ENCODE data around the gene P2RY14. TPM values are rescaled to one million over a fixed set of nuclear protein-coding genes. Genes with fewer than 3 reads are reported as not detected.
A peak's percentile ranks its signal among the peaks of the same experiment; 100 is the strongest.

The P2RY14 gene
- total RNA-seq, 1 donor from 2014 or later, result not detected

DNA sequence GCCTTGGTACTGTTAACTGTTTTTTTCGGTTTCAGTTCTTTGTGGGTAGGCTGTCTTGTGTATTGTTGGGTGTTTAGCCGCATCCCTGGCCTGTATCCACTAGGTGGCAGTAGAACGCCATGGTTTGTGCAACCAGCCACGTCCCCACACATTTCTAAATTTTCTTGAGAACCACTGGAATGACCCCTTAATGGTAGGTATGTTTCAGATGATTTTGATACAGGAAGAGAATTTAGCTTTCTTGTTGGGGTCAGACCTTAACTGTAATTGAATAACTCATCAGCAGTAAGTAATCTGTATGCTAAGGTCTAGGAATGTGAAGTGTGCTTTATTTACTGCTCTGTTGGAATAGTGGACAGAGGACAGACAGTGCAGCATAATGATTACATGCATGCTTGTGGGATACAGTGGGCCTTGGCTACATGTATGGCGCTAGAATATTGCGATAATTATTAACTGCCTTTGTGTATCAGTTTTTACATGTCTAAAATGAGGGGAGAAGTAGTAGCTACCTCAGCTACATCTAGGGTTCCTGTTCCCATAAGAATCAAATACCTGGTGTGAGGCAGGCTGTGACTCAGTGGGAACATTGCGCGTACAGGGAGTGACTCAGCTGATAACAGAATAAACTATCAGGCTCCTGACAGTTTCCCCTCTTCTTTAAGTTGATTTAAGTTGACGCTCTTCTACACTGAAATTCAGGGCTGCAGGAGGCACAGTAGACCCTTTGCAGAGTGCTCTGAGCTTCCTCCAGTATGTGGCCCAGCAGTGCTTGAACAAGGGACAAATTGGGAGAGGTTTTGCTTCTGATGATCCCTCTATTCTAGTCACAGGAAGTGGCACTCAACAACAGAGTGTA lies 50.3 kb downstream of the P2RY14 start:
- no peaks in the 10 kb centered on the region for H3K27me3 Mint-ChIP-seq (ENCODE audit: unreplicated experiment)
- H3K36me3 Mint-ChIP-seq (ENCODE audit: unreplicated experiment), result no peaks in the 10 kb centered on the region
- no peak overlapping the region for H3K4me3 Mint-ChIP-seq (ENCODE audit: unreplicated experiment)
- no peaks in the 10 kb centered on the region for H3K9me3 Mint-ChIP-seq (ENCODE audit: unreplicated experiment)
- peaks cover 36% of the 10 kb centered on the region for H3K4me1 Mint-ChIP-seq (ENCODE audit: unreplicated experiment)
- H3K27ac Mint-ChIP-seq (ENCODE audit: unreplicated experiment), result peak overlapping the region; percentile 82
- DNase-seq (ENCODE audit: extremely low spot score, unreplicated experiment), result no peak
- TF ChIP-seq, protein P1, sequence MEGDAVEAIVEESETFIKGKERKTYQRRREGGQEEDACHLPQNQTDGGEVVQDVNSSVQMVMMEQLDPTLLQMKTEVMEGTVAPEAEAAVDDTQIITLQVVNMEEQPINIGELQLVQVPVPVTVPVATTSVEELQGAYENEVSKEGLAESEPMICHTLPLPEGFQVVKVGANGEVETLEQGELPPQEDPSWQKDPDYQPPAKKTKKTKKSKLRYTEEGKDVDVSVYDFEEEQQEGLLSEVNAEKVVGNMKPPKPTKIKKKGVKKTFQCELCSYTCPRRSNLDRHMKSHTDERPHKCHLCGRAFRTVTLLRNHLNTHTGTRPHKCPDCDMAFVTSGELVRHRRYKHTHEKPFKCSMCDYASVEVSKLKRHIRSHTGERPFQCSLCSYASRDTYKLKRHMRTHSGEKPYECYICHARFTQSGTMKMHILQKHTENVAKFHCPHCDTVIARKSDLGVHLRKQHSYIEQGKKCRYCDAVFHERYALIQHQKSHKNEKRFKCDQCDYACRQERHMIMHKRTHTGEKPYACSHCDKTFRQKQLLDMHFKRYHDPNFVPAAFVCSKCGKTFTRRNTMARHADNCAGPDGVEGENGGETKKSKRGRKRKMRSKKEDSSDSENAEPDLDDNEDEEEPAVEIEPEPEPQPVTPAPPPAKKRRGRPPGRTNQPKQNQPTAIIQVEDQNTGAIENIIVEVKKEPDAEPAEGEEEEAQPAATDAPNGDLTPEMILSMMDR (IDR thresholded peaks at IDR 0.05), result peak; percentile 98

DNA sequence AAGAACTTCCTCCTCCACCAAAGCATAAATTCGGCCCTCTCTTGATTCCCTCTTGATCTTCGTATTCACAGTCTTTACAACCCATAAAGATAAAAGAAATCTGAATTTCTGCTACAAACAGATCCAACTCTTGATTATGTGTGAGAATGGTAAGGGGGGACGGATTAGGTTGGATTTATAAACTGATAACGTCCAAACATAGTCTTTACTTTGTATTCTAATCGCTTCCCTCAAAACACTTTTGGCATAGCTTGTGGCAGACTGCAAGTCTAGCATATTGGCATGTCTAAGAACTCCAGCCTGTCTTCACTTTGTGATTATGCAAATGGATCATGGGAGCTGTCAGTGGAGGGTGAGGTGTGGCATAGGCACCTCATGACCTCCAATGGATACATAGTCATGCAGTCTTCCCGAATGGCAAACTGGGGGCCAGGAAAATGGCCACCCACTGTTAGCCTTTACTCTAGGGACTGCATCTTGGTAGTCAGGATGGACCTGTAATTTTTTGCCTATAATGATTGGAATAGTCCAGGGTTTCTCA lies 51.0 kb downstream of the P2RY14 start:
- H3K36me3 Mint-ChIP-seq (ENCODE audit: unreplicated experiment), result no peaks in the 10 kb centered on the region
- no peak overlapping the region for H3K27ac Mint-ChIP-seq (ENCODE audit: unreplicated experiment)
- H3K4me3 Mint-ChIP-seq (ENCODE audit: unreplicated experiment), result no peak overlapping the region
- H3K27me3 Mint-ChIP-seq (ENCODE audit: unreplicated experiment), result no peaks in the 10 kb centered on the region
- peaks cover 36% of the 10 kb centered on the region for H3K4me1 Mint-ChIP-seq (ENCODE audit: unreplicated experiment)
- TF ChIP-seq, protein P1 (IDR thresholded peaks at IDR 0.05), result no peak
- H3K9me3 Mint-ChIP-seq (ENCODE audit: unreplicated experiment), result peaks cover 3% of the 10 kb centered on the region
- no peak for DNase-seq (ENCODE audit: extremely low spot score, unreplicated experiment)

DNA sequence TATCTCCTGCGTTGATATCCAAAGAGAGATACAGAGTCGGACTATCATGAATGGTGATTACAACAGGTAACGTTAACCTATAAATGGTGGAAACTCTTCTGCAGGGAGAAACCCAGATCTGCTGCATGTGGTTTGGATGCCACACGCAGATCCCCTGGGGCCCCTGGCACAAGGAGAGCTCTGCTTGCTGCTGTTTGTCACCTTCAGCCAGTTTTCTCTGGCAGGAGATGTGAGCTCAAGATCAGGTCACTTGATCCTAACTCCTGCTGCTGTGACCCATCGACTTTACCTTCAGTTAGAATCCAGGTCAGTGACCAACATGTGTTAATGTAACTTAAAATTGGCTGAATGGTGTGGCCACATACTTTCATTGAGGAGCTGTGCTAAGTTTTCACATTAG lies 51.5 kb downstream of the P2RY14 start:
- H3K36me3 Mint-ChIP-seq (ENCODE audit: unreplicated experiment), result no peaks in the 10 kb centered on the region
- no peak overlapping the region for H3K4me3 Mint-ChIP-seq (ENCODE audit: unreplicated experiment)
- H3K4me1 Mint-ChIP-seq (ENCODE audit: unreplicated experiment), result peaks cover 36% of the 10 kb centered on the region
- H3K27ac Mint-ChIP-seq (ENCODE audit: unreplicated experiment), result no peak overlapping the region
- H3K9me3 Mint-ChIP-seq (ENCODE audit: unreplicated experiment), result peaks cover 7% of the 10 kb centered on the region
- TF ChIP-seq, protein P1 (IDR thresholded peaks at IDR 0.05), result no peak
- no peak for DNase-seq (ENCODE audit: extremely low spot score, unreplicated experiment)
- H3K27me3 Mint-ChIP-seq (ENCODE audit: unreplicated experiment), result no peaks in the 10 kb centered on the region

DNA sequence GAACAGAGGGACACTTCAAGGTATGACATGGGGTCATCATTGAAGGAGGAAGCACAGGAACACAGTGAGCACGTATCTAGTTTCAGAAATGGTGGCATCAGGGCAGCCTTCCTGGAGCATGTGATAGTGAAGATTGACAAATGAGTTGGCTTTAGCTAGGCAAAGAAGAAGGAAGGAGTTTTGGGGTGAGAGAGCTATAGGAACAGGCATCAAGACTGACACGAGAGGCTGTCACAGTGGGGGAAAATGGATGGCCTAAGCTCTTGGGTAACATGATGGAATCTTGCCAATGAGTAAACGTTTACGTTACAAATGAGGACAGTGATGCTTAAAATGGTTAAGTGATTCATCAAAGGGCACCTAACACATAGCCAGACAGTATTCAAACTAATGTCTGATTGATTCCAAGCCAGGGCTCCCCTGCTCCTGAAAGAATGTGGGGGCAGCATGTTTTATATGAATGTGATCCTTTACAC lies 52.2 kb downstream of the P2RY14 start:
- Mint-ChIP-seq H3K27me3 (ENCODE audit: unreplicated experiment) (no peaks in the 10 kb centered on the region), H3K4me3 (ENCODE audit: unreplicated experiment) (no peak overlapping the region), H3K4me1 (ENCODE audit: unreplicated experiment) (peaks cover 36% of the 10 kb centered on the region), H3K27ac (ENCODE audit: unreplicated experiment) (peak overlapping the region; percentile 12), H3K9me3 (ENCODE audit: unreplicated experiment) (peaks cover 7% of the 10 kb centered on the region), H3K36me3 (ENCODE audit: unreplicated experiment) (no peaks in the 10 kb centered on the region)
- TF ChIP-seq, protein P1 (IDR thresholded peaks at IDR 0.05), result no peak
- no peak for DNase-seq (ENCODE audit: extremely low spot score, unreplicated experiment)

All from osteocyte (in vitro differentiated cells).